Measurements from ENCODE around the gene PRKCD. TPM values are rescaled to one million over a fixed set of nuclear protein-coding genes. Genes with fewer than 3 reads are reported as not detected.
"Not testable (repeated sequence)": the region's sequence is repeated elsewhere in the genome, so short reads cannot be mapped to it uniquely, and the experiment has no call there.

The PRKCD gene
- total RNA-seq, 2 donors from 2014 or later: 34.1 to 36.3 TPM

DNA sequence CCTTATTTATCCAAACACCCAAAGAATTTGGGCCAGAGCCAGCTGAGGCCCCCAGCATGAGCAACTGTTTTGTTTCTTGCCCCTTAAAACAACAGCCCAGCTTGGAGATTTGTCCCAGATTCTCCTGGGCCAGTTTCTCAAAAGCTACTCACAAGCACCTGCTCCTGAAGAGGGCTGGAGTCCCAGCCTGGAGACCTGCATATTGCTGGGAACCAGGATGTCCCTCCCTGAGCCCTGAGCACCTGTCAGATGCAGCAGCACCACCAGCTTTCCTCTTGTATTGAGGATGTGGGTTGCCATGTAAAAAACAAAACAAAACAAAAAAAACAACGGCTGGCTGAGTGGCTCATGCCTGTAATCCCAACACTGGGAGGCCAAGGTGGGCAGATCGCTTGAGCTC, 23.8 kb upstream of the PRKCD start:
- peak; percentile 42 for DNase-seq (ENCODE audit: low spot score)
- intact Hi-C loops (cut with DNase I): no loop called here

DNA sequence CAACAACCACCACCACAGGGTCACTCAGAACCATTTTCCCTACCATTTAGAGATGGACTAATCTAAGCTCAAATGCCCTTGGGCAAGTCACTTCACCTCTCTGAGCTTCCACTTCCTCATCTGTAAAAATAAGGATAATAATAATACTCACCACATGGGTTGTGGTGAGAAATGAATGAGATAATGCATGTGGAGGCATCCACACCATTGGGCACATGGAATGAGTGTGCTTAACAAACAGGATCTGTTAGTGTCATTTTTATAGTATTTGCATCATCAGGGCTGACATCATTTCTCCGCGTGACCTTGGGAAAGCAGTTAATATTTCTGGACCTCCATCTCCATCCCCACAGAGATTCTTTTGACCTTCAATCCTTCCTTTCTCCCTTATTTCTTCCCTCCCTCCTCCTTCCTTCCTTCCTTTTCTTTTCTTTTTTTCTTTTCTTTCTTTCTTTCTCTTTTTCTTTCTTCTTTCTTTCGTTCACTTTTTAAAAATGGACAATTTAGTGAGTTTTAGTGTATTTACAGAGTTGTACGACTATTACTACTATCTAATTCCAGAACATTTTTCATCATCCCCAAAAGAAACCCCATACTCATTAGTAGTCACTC, 23.1 kb upstream of the PRKCD start:
- no peak for DNase-seq (ENCODE audit: low spot score)
- intact Hi-C loops (cut with DNase I): no loop called here

DNA sequence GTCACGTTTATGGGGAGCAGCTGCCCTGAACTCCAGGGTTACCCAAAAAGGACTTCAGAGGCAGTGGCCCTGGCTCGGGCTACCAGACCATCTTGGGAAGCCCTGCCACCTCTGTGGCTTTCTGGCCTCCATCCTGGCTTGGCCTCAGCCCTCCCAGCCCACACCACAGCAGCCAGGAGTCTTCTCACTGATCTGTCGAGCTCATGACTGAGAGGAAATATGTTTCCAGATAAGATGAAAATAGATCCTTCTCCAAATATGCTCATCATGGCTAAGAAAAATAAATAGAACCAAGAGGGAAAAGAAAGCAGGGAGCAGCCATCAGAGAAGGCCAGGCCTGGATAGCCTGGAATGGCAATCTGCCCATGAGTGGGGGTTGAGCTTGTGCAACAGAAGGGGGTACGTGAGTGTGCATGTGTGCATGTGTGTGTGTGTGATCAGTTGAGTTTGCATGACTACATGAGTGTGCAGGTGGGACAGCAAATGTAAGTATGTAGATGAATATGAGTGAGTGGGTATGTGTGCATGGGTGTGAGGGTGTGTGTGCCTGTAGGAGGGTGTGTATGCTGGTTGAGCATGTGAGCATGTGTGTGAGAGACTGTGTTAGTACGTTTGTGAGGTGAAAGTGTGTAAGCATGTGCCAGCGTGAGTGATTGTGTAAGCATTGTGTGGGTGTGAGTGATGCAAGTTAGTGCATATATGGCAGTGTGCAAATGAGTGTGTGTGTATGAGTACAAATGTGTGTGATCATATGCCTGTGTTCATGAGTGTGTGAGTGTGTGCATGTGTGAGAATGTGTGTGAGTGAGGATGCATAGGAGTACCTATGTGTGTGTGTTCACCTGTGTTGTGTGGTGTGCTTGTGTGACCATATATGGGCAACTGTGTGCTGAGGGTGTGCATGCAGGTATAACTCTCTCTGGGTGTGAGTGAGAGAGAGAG, 20.8 kb upstream of the PRKCD start:
- peak; percentile 78 for DNase-seq (ENCODE audit: low spot score)
- intact Hi-C loops (cut with DNase I): loop anchor here in 1 of 2 donors (10.0 kb wide), 1 partner anchor 1845 kb away; no protein-coding TSS in a partner anchor

DNA sequence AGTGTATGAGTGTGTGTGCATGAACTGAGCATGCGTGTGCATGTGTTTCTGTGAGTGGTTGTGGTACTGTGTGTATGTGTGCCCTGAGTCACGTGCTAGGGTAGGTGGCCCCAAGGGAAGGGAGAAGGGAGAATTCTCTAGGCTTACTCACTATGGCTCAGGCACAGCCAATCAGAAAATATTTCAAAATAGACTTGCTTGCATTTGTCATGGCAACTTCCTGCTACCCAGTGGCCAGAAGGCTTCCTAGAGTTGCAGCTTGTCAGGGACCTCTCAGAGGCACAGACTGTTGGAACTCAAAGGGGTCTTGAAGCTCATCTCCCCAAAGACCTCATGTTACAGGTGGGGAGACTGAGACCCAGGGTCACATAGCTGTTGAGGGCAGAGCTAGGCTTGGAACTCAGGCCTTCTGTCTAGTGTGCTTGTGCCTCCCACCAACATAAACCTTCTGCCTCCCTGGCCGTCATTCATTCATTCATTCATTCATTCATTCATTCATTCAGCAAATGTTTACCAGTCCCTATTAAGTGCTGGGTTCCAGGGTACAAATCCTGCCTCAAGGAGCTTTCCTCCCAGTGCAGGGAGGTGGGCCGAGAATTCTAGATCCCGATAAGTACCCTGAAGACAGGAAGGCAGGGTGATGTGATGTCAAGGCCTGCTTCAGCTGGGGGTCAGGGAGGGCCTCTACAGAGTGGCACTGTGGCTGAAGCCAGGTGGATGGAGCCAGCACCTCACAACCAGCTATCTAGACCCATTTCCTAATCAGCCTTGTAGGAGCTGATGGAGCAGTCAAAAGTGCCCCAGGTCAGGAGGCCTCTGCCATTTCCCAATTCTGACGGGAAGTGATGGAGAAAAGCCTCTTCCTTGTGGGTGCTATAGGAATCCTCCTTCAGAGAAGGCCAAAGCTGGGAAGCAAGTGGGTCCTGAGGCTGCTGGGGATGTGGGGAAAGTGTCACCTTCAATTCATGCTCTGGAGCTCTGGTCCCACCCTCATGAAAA, 19.9 kb upstream of the PRKCD start:
- peak; percentile 56 for DNase-seq (ENCODE audit: low spot score)
- intact Hi-C loops (cut with DNase I): loop anchor here in 1 of 2 donors (10.0 kb wide), 1 partner anchor 1846 kb away; no protein-coding TSS in a partner anchor

DNA sequence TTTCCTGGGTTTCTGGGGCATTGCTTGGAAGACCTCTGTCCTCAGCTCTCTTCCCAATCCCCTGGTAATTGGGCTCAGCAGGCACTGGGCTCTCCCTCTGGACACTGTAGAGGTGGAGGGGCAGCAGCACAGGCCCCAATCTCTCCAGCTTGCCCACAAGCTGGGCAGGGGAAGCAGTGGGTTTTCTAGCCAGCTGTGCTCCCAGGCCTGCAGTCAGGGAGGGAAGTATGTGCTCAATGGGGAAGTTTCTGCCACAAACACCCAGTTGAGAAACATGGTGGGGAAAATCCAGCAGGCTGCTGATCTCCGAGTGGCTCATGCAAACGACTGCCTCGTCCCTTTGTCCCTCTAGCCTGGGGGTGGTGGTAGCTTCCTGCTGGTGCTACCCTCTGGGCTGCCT, 18.0 kb upstream of the PRKCD start:
- DNase-seq (ENCODE audit: low spot score): peak; percentile 72
- intact Hi-C loops (cut with DNase I): loop anchor here in 1 of 2 donors (10.0 kb wide), 1 partner anchor 1848 kb away; no protein-coding TSS in a partner anchor

DNA sequence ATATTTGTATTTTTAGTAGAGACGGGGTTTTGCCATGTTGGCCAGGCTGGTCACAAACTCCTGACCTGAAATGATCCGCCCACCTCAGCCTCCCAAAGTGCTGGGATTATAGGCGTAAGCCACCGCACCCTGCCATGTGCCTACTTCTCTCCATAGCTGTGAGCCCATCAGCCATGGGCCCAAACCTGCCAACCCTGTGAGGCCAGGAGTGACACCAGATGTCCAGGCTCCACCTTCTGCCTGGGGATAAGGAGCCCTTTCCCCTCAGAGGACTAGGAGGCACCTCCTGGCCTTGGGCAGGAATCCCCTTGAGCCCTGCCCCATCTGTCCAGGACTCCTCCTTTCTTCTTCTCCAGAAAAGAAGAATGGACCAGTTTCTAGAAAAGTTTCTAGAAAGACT, 16.6 kb upstream of the PRKCD start:
- intact Hi-C loops (cut with DNase I): loop anchor here in 1 of 2 donors (10.0 kb wide), 1 partner anchor 1850 kb away; no protein-coding TSS in a partner anchor
- DNase-seq (ENCODE audit: low spot score): peak; percentile 69

DNA sequence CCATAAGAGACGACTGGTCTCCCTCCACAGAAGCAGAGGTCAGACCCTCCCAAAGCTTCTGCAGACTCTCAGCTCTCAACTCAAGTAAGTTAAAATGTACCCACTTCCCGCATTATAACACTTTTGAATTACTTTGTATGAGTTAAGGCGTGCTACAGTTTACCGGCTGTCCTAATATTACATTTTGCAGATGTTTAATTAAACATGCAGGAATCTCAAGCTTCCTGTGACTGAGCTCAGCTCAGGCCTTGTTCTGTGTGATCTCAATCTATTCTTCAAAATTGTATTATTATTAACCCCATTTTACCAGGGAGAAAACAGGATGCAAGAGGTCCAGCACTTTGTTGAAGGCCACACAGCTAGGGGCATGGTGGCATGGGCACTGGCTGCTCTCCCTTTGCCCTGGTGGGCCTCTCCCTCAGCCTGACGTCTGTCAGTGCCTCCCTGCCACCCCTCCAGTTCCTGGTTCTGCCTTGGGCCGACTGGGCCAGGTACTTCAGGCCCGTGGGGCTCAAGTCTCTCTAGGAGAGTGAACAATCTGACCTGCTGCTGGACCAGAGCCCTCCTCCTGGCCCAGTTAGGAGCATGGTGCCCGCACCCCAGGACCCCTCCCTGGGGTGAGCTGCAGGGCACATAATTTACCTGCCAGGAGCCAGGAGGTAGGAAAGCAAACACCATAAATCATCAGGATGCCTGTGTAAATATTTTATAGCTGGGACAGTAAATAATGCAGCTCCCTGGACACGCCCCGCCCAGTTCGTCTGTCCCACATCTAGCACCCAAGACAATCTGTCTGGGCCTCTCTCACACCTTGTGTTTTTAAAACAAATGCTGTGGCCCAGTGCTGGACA, 15.9 kb upstream of the PRKCD start:
- peak; percentile 38 for DNase-seq (ENCODE audit: low spot score)
- intact Hi-C loops (cut with DNase I): loop anchor here in 1 of 2 donors (10.0 kb wide), 1 partner anchor 1850 kb away; no protein-coding TSS in a partner anchor

DNA sequence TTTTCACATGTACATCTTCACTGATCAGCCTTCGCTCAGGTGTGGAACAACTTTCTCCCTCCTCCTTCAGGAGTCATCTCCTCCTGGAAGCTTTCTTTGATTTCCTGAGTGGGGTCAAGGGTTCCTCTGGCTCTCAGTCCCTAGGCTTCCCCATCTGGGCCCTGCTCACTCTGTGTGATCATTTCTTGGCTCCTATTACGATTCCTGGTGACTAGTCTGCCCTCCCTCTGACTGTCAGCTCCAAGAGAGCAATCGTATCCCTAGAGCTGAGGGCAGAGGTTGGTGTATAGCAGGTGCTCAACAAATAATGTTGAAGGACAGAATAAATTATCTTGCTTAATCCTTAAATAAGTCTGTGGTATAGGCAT, 15.3 kb upstream of the PRKCD start:
- intact Hi-C loops (cut with DNase I): loop anchor here in 1 of 2 donors (10.0 kb wide), 1 partner anchor 1851 kb away; no protein-coding TSS in a partner anchor
- DNase-seq (ENCODE audit: low spot score): no peak

DNA sequence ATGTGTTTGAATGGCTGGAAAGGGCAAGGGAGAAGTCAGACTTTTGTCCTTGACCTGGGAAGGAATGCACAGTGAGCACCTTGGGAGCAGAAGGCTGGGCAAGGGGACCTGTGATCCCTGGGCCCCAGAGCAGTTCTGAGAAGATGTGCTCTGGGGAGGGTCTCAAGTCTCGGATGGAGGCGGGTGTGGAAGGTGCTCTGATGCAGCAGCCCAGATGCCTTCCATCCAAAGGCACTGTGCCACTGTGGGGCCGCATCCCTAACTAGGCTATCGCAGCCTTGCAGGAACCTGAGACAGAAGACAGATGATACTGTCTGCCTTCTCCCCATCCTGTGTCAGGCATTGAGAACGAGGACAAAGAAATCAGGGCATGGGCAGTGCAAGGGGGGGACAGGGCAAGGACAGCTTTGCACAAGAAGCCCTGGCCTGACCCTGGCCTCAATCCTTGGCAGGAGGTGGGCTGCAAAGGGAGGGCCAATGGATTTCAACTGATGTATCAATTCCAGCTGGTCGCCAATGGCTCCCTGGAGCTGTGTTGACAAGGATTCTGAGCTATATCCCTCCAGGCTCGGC, 14.6 kb upstream of the PRKCD start:
- intact Hi-C loops (cut with DNase I): loop anchor here in 1 of 2 donors (10.0 kb wide), 1 partner anchor 1852 kb away; no protein-coding TSS in a partner anchor
- peak; percentile 45 for DNase-seq (ENCODE audit: low spot score)

DNA sequence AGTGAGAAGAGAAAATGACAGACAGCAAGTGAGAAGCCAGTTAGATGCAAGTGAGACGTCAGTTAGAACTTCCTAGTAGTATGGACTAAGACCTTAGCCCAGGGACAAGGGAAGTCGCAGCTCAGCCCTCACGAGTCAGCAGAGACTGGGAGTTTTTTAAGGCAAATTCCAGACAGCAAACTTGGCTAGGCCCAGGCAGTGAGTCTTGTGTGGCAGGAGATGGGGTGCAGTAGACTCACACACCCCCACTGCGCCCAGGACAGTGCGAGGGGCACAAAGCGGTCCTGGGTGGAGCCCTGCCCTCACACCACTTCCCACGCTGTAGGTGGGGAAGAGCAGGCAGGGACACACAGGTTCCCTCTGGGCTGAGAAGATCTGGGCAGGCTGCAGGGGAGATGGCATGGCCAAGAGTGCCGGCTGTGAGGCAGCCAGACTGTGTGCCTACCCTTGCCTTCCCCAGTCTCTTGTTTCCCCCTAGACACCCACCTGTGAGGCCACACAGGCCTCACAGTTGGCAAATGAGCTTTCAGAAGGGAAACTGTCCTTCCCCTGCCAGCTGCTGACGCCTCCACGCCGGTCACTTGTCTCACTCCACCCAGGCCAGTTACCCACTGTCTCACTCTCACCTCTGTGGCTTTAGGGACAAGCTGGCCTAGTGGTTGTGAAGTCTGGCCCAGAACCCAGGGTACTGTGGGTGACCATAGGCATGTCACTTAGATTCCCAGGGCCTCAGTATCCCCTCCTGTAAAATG, 13.7 kb upstream of the PRKCD start:
- intact Hi-C loops (cut with DNase I): loop anchor here in 1 of 2 donors (10.0 kb wide), 1 partner anchor 1853 kb away; no protein-coding TSS in a partner anchor
- peak; percentile 35 for DNase-seq (ENCODE audit: low spot score)

DNA sequence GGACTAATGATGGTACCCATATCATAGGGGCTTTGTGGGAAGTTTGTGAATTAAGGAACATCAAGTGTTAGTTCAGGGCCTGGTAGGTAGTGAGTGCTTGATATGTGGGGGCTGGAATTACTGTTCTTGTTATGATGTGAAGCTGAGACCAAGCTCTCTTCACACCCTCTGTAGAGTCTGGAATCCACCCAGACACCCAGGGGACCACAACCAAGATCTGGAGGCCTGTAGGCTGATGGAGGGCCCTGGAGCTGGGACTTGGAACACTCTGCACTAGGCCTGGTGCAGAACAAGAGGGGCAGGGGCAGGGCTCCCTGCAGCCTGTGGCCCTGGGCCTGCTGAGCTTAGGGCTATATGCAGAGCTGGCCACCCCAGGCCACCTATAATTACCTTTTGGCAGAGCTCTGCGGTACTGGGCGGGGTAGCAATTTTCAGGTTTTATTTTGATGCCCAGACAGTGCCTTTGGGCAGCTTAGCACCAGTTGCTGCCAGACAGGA, 13.1 kb upstream of the PRKCD start:
- no peak for DNase-seq (ENCODE audit: low spot score)
- intact Hi-C loops (cut with DNase I): loop anchor here in 1 of 2 donors (10.0 kb wide), 1 partner anchor 1853 kb away; no protein-coding TSS in a partner anchor

DNA sequence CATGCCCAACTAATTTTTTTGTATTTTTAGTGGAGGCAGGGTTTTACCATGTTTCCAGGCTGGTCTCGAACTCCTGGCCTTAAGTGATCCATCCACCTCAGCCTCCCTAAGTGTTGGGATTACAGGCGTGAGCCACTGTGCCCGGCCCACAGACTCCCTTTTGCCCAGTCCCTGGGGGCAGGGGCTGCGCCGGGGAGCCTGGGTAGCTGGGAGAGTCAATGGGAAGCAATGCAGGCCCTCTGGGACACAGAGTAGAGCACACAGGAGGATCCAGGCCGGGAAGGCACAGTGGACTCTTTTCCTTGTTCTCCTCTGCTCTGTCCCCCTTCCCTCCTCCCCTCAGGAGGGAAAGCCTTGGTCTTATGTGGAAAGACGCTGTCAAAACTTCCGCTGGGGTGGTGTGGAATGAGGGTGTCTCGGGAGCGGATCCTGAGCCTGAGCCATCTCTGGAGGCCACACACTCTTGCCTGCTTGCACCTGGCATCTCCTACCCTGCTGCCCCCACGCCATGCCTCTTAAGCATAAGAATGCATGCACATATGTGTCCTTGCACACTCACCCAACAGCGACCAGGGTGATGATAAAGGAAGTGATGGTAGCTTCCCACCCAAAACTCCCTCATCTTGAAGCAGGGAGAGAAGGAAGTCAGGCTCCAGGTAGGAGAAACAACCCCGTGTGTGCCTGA, 11.9 kb upstream of the PRKCD start:
- intact Hi-C loops (cut with DNase I): loop anchor here in 1 of 2 donors (10.0 kb wide), 1 partner anchor 1854 kb away; no protein-coding TSS in a partner anchor
- no peak for DNase-seq (ENCODE audit: low spot score)

DNA sequence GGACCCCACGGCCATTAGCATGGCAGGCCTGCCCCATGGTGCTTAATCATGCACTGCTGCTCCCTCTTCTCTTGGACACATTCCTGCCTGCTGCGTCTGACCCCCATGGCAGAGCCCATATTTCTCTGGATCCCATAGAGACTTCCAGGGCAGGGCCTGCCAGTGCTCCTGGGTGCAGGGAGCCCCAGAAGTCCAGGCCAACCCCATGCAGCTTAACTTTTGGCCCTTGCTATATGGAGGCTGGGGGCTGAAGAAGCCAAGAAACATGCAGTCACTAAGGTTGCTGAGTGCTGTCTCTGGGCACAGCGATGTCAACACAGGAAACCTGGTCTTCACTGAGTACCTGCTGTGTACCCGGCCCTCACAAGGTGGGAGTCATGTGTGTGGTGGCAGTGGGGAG, 11.3 kb upstream of the PRKCD start:
- intact Hi-C loops (cut with DNase I): loop anchor here in 1 of 2 donors (10.0 kb wide), 1 partner anchor 1855 kb away; no protein-coding TSS in a partner anchor
- no peak for DNase-seq (ENCODE audit: low spot score)

DNA sequence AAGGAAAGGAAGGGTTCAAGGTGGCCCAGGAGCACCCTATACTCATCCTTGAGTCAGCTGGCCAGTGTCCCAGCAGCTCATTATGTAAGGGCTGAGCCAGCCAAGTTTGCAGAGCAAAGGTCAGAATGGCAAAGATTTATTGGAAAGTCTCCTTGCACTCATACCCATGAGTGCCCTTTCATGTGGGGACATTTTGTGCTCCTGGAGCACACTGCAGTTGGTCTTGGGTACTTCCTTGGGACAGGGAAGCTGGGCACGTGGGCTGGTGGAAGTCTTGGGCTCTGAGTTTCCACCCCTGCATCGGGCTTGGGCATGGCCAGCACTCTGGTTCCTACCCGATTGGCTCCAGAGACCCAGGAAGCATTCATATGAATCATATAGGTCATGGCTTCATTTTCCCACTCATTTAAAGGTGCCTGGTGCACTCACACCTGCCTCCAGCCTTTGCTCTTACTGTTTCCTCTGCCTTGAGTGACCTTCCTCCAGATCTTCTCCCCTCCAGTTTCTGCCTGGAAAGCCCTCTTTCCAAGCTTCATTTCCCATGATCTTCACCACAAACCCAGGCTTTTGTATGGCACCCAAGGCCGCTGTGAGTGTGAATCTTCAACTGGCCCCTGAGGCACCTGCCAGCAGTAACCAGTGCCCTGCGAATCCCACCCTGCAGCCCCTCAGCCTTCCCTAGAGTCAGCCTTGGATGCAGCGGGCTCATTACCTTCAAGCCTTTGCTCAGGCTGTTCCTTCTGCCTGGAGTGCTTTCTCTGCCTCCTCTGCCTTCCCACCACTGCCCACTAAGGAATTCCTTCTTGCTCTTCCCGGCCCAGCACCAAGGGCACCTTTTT, 10.5 kb upstream of the PRKCD start:
- no peak for DNase-seq (ENCODE audit: low spot score)
- intact Hi-C loops (cut with DNase I): no loop called here

DNA sequence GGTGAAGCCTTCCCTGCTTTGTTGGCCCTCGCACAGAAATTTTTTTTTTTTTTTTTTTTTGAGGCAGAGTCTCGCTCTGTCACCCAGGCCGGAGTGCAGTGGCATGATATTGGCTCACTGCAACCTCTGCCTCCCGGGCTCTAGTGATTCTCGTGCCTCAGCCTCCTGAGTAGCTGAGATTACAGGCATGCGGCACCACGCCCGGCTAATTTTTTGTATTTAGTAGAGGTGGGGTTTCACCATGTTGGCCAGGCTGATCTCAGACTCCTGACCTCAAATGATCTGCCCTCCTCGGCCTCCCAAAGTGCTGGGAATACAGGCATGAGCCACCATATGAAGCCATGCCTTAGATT, 9.9 kb upstream of the PRKCD start:
- intact Hi-C loops (cut with DNase I); DNase-seq (ENCODE audit: low spot score): not testable (repeated sequence)
